ENCODE data around the gene KCNH1.

DNA sequence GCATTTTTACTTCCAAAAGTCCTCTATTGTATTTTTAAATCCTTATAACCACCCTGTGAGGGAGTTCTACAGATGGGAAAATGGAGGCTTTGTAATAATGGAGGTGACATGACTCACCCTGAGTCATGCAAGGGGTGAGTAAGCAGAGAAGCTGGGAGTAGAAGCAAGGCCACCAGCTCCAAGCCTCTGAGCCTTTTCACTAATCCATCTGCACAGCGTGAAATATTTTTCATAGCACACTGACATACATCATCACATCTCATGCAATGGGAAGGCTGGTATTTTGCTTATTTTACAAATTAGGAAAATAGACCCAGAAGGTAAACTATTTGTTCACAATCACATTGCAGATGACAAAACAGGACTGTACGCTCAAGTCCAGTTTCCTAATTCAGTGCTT lies 96.9 kb downstream of the KCNH1 start:
- TF ChIP-seq, protein P1, sequence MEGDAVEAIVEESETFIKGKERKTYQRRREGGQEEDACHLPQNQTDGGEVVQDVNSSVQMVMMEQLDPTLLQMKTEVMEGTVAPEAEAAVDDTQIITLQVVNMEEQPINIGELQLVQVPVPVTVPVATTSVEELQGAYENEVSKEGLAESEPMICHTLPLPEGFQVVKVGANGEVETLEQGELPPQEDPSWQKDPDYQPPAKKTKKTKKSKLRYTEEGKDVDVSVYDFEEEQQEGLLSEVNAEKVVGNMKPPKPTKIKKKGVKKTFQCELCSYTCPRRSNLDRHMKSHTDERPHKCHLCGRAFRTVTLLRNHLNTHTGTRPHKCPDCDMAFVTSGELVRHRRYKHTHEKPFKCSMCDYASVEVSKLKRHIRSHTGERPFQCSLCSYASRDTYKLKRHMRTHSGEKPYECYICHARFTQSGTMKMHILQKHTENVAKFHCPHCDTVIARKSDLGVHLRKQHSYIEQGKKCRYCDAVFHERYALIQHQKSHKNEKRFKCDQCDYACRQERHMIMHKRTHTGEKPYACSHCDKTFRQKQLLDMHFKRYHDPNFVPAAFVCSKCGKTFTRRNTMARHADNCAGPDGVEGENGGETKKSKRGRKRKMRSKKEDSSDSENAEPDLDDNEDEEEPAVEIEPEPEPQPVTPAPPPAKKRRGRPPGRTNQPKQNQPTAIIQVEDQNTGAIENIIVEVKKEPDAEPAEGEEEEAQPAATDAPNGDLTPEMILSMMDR (IDR thresholded peaks at IDR 0.05; ENCODE audit: poor library complexity): no peak
- TF ChIP-seq EZH2phosphoT487 (IDR thresholded peaks at IDR 0.05; ENCODE audit: low read depth, severe bottlenecking, unreplicated experiment) (no peak), EZH2 (IDR thresholded peaks at IDR 0.05; ENCODE audit: borderline replicate concordance) (no peak)
